GM18505 (cell line): ENCODE data around the gene SH3D19.
"Not testable (repeated sequence)": the region's sequence is repeated elsewhere in the genome, so short reads cannot be mapped to it uniquely, and the experiment has no call there.

Experiments
- ATAC-seq: cut with Tn5 transposase; IDR thresholded peaks from one replicate; pipeline ENCODE4 v1.9.1; 2021; ENCODE audit not compliant: unreplicated experiment
- POLR2A ChIP-seq: IDR thresholded peaks from 4 replicates; pipeline ENCODE4 v1.6.1; 2011; ENCODE audit warnings: borderline replicate concordance; ENCODE audit not compliant: insufficient read depth, insufficient read length; ENCODE audit errors: extremely low read depth

Gene SH3D19

GRCh38 chr4:151313306-151314009, 11.9 kb downstream of the SH3D19 start:
- no peak for TF ChIP-seq POLR2A
- no peak for ATAC-seq

GRCh38 chr4:151310124-151310728, 15.2 kb downstream of the SH3D19 start:
- ATAC-seq: no peak
- TF ChIP-seq POLR2A: no peak

- peak; percentile 59 for ATAC-seq
- no peak for TF ChIP-seq POLR2A
Observed at GRCh38 chr4:151304755-151305154, 20.6 kb downstream of the SH3D19 start.

GRCh38 chr4:151304226-151304625, 21.2 kb downstream of the SH3D19 start:
- TF ChIP-seq POLR2A: no peak
- ATAC-seq: no peak

- ATAC-seq: no peak
- no peak for TF ChIP-seq POLR2A
Observed at GRCh38 chr4:151302432-151302831, 23.0 kb downstream of the SH3D19 start.

GRCh38 chr4:151297170-151297569, 28.2 kb downstream of the SH3D19 start:
- no peak for TF ChIP-seq POLR2A
- ATAC-seq: no peak

GRCh38 chr4:151296227-151296626, 29.2 kb downstream of the SH3D19 start:
- ATAC-seq: no peak
- no peak for TF ChIP-seq POLR2A

GRCh38 chr4:151294833-151295496, 30.4 kb downstream of the SH3D19 start:
- TF ChIP-seq POLR2A: no peak
- ATAC-seq: no peak

GRCh38 chr4:151292038-151292437, 33.4 kb downstream of the SH3D19 start:
- no peak for ATAC-seq
- no peak for TF ChIP-seq POLR2A

- ATAC-seq: no peak
- TF ChIP-seq POLR2A: no peak
Observed at GRCh38 chr4:151291485-151291884, 33.9 kb downstream of the SH3D19 start.

- no peak for ATAC-seq
Observed at GRCh38 chr4:151287409-151287808, 38.0 kb downstream of the SH3D19 start.

GRCh38 chr4:151284534-151285245, 40.7 kb downstream of the SH3D19 start:
- no peak for TF ChIP-seq POLR2A

More at GRCh38 chr4:151287409-151287808, 38.0 kb downstream of the SH3D19 start:
- TF ChIP-seq POLR2A: no peak

GRCh38 chr4:151276787-151277562, 48.4 kb downstream of the SH3D19 start, which contains the start of gene PRSS48:
TSS of gene PRSS48 (plus strand) at chr4:151277161. CDS start at chr4:151277173, 12 bp downstream.
- ATAC-seq: peak; percentile 58
- TF ChIP-seq POLR2A: no peak

More at GRCh38 chr4:151284534-151285245, 40.7 kb downstream of the SH3D19 start:
- no peak for ATAC-seq

GRCh38 chr4:151268905-151269304, 56.5 kb downstream of the SH3D19 start:
- not testable (repeated sequence) for ATAC-seq
